SU-DHL-6 (cell line): ENCODE results near the gene GTF2F2.

Experiments
- CTCF ChIP-seq: fragments of 200-600 bp; sonication (generic); IDR thresholded peaks from one replicate; pipeline ENCODE4 v1.5.1; 2017; ENCODE audit warnings: antibody characterized with exemption, mild to moderate bottlenecking, low read length, moderate library complexity; ENCODE audit not compliant: insufficient read depth, poor library complexity, severe bottlenecking
- EZH2phosphoT487 ChIP-seq: fragments of 200-600 bp; sonication (generic), shearing (Covaris generic); conservative IDR thresholded peaks from 2 replicates; pipeline ENCODE4 v1.6.1; 2018; ENCODE audit warnings: mild to moderate bottlenecking, antibody characterized with exemption, low read length, moderate library complexity, mixed read lengths

DNA sequence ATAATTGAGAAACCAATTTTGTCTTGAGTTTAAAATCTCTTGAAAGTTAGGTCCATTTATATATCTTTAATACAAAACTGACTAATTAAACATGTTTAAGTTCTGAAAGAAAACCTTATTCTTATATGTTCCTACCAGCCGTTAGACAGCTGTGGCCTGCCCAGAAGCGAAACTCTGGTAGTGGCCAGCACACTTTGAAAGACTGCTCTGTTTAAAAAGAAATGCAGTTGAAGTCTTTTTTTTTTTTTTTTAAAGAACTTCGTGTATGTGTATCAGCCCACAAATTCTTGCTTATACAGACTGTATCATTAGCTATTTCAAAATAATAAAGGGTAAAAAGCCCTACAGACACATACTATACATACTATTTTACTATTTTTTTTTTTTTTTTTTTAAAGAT is 46.5 kb downstream of the GTF2F2 start:
- TF ChIP-seq CTCF (no peak), EZH2phosphoT487 (no peak)
